ENCODE results near the gene GAST. TPM values are rescaled to one million over a fixed set of nuclear protein-coding genes. Genes with fewer than 3 reads are reported as not detected.

The GAST gene
- total RNA-seq, 2 donors from 2014 or later: not detected

- no peaks in the 10 kb centered on the region for H3K9me3 Mint-ChIP-seq
- peaks cover 0 to 2% of the 10 kb centered on the region in 2 donors for H3K4me1 Mint-ChIP-seq (ENCODE audit: low read depth in 2 of 2)
- ATAC-seq (no peak), DNase-seq (ENCODE audit: low spot score) (no peak)
- H3K36me3 Mint-ChIP-seq: no peaks in the 10 kb centered on the region
- no peak overlapping the region for H3K4me3 Mint-ChIP-seq
- no peak overlapping the region for H3K27ac Mint-ChIP-seq
- peaks cover 35 to 37% of the 10 kb centered on the region in 2 donors for H3K27me3 Mint-ChIP-seq
Observed at GRCh38 chr17:41734949-41735313, 22.8 kb downstream of the GAST start.

- no peak overlapping the region for H3K27ac Mint-ChIP-seq
- no peaks in the 10 kb centered on the region for H3K36me3 Mint-ChIP-seq
- H3K4me1 Mint-ChIP-seq (ENCODE audit: low read depth in 2 of 2): peaks cover 0 to 2% of the 10 kb centered on the region in 2 donors
- peaks cover 35 to 37% of the 10 kb centered on the region in 2 donors for H3K27me3 Mint-ChIP-seq
- H3K4me3 Mint-ChIP-seq: no peak overlapping the region
- no peaks in the 10 kb centered on the region for H3K9me3 Mint-ChIP-seq
- DNase-seq (ENCODE audit: low spot score) (no peak), ATAC-seq (no peak)
Observed at GRCh38 chr17:41735744-41736143, 23.6 kb downstream of the GAST start.

DNA sequence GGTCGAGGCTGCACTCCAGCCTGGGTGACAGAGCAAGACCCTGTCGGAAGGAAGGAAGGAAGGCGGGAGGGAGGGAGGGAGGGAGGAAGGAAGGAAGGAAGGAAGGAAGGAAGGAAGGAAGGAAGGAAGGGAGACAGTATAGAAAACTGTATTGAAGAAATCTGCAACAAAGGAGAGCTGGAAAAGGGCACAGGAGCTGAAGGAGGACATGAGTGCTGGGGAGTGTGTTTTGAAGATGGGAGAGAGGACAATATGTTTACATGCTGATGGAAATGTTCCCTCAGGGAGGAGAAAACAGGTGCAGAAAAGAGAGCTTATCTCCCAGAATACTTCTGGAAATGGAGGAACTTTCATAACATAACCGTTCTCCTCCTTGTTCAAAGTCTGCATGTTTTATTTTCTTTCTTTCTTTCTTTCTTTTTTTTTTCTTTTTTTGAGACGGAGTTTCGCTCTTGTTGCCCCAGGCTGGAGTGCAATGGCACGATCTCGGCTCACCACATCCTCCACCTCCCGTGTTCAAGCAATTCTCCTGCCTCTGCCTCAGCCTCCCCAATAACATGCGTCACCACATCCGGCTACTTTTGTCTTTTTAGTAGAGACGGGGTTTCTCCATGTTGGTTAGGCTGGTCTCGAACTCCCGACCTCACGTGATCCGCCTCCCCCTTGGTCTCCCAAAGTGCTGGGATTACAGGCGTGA, 25.0 kb downstream of the GAST start:
- DNase-seq (ENCODE audit: low spot score): no peak
- Mint-ChIP-seq H3K4me3 (no peak overlapping the region), H3K27me3 (peaks cover 26 to 29% of the 10 kb centered on the region in 2 donors)

DNA sequence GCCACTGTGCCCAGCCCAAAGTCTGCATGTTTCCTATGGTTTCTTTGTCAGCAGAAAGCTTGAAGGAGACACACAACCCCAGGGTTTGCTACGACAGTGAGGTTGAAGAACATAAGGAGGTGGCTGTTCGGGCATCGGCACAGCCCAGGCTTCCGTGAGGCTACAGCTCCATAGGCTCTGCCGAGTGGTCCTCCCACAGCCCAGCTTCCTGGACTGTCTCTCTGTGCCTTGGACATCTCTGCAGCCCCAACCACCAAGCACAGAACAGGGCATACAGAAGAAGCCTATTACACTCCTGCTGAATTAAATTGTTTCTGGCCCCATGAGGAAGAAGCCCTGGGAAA, 25.5 kb downstream of the GAST start:
- no peaks in the 10 kb centered on the region for H3K36me3 Mint-ChIP-seq
- no peak overlapping the region for H3K4me3 Mint-ChIP-seq
- no peak for DNase-seq (ENCODE audit: low spot score)
- H3K27ac Mint-ChIP-seq: no peak overlapping the region
- peaks cover 21 to 29% of the 10 kb centered on the region in 2 donors for H3K27me3 Mint-ChIP-seq
- H3K9me3 Mint-ChIP-seq: no peaks in the 10 kb centered on the region
- peak in 1 of 2 donors; percentile 2 for ATAC-seq
- H3K4me1 Mint-ChIP-seq (ENCODE audit: low read depth in 2 of 2): peaks cover 0 to 2% of the 10 kb centered on the region in 2 donors

More for the DNA sequence above, 25.0 kb downstream of the GAST start:
- Mint-ChIP-seq H3K4me1 (ENCODE audit: low read depth in 2 of 2) (peaks cover 0 to 2% of the 10 kb centered on the region in 2 donors), H3K27ac (no peak overlapping the region), H3K9me3 (no peaks in the 10 kb centered on the region), H3K36me3 (no peaks in the 10 kb centered on the region)
- ATAC-seq: no peak

GRCh38 chr17:41738077-41738800, 26.1 kb downstream of the GAST start:
- DNase-seq (ENCODE audit: low spot score) (peak; percentile 76), ATAC-seq (peak; percentile 89)
- Mint-ChIP-seq H3K36me3 (no peaks in the 10 kb centered on the region), H3K9me3 (no peaks in the 10 kb centered on the region), H3K4me1 (ENCODE audit: low read depth in 2 of 2) (peaks cover 0 to 2% of the 10 kb centered on the region in 2 donors), H3K4me3 (no peak overlapping the region), H3K27ac (no peak overlapping the region), H3K27me3 (peaks cover 20 to 29% of the 10 kb centered on the region in 2 donors)

DNA sequence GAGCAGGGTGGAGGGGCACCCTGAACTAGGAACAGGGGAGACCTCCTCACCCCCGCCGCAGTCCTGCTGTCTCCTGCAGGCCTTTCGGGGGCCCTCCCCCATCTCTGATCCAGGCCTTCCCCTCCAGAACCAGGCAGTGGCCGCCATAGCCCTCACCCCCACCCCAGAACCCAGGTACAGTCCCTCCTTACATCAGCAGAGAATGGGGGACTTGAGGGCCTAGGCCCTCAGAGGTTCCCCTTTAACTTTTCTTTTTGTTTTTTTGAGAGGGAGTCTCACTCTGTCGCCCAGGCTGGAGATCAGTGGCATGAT, 26.6 kb downstream of the GAST start:
- Mint-ChIP-seq H3K27ac (no peak overlapping the region), H3K4me3 (no peak overlapping the region), H3K36me3 (no peaks in the 10 kb centered on the region), H3K4me1 (ENCODE audit: low read depth in 2 of 2) (no peaks in the 10 kb centered on the region), H3K9me3 (no peaks in the 10 kb centered on the region), H3K27me3 (peaks cover 18 to 29% of the 10 kb centered on the region in 2 donors)
- ATAC-seq: no peak
- DNase-seq (ENCODE audit: low spot score): no peak

- H3K4me1 Mint-ChIP-seq (ENCODE audit: low read depth in 2 of 2): no peaks in the 10 kb centered on the region
- no peaks in the 10 kb centered on the region for H3K36me3 Mint-ChIP-seq
- ATAC-seq: no peak
- H3K27ac Mint-ChIP-seq: no peak overlapping the region
- no peak for DNase-seq (ENCODE audit: low spot score)
- H3K27me3 Mint-ChIP-seq: peaks cover 18 to 28% of the 10 kb centered on the region in 2 donors
- H3K4me3 Mint-ChIP-seq: no peak overlapping the region
- H3K9me3 Mint-ChIP-seq: no peaks in the 10 kb centered on the region
Observed at GRCh38 chr17:41739661-41740352, 27.7 kb downstream of the GAST start.

GRCh38 chr17:41740506-41740905, 28.4 kb downstream of the GAST start:
- DNase-seq (ENCODE audit: low spot score) (no peak), ATAC-seq (no peak)
- H3K36me3 Mint-ChIP-seq: no peaks in the 10 kb centered on the region
- H3K4me1 Mint-ChIP-seq (ENCODE audit: low read depth in 2 of 2): no peaks in the 10 kb centered on the region
- H3K27ac Mint-ChIP-seq: no peak overlapping the region
- H3K4me3 Mint-ChIP-seq: no peak overlapping the region
- no peaks in the 10 kb centered on the region for H3K9me3 Mint-ChIP-seq
- H3K27me3 Mint-ChIP-seq: peaks cover 15 to 21% of the 10 kb centered on the region in 2 donors

DNA sequence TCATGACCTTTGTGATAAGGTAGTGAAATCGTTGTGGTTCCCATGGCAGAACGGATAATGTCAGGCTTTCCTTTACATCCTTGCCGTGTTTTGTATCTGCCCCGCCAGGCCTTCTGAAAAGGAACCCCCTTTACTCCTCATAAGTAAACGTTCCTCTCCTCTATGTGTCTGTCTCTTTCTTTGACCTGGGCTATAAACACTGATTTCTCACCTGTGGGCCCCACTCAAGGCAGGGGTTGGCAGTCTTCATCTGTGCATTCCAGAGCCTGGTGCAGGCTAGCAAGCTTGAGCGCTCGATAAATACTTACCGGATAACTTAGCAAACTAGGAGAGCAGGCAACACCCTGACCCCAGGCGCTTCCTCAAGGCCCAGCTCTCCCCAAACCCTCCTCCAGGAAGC, 29.6 kb downstream of the GAST start:
- H3K9me3 Mint-ChIP-seq: no peaks in the 10 kb centered on the region
- DNase-seq (ENCODE audit: low spot score) (no peak), ATAC-seq (no peak)
- no peak overlapping the region for H3K4me3 Mint-ChIP-seq
- peaks cover 7 to 9% of the 10 kb centered on the region in 2 donors for H3K27me3 Mint-ChIP-seq
- no peaks in the 10 kb centered on the region for H3K36me3 Mint-ChIP-seq
- H3K27ac Mint-ChIP-seq: no peak overlapping the region
- no peaks in the 10 kb centered on the region for H3K4me1 Mint-ChIP-seq (ENCODE audit: low read depth in 2 of 2)

DNA sequence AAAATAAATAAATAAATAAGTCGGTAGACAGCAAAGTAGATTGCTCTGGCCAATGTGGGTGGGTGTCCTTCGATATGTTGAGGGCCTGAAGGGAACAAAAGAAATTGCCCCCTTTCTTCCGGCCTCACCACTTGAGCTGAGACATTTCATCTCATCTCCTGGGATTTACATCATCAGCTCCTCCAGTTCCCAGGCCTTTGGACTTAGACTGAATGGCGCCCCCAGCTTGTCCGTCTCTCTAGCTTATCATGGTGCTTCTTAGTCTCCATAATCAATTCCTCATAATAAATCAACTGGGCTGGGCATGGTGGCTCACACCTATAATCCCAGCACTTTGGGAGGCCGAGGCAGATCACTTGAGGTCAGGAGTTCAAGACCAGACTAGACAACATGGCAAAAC, 36.1 kb downstream of the GAST start:
- no peaks in the 10 kb centered on the region for H3K9me3 Mint-ChIP-seq
- H3K4me1 Mint-ChIP-seq (ENCODE audit: low read depth in 2 of 2): no peaks in the 10 kb centered on the region
- DNase-seq (ENCODE audit: low spot score): no peak
- no peaks in the 10 kb centered on the region for H3K27me3 Mint-ChIP-seq
- no peaks in the 10 kb centered on the region for H3K36me3 Mint-ChIP-seq
- H3K4me3 Mint-ChIP-seq: no peak overlapping the region
- ATAC-seq: no peak
- no peak overlapping the region for H3K27ac Mint-ChIP-seq

GRCh38 chr17:41750862-41751261, 38.7 kb downstream of the GAST start:
- Mint-ChIP-seq H3K4me1 (ENCODE audit: low read depth in 2 of 2) (no peaks in the 10 kb centered on the region), H3K36me3 (no peaks in the 10 kb centered on the region), H3K27ac (no peak overlapping the region), H3K4me3 (no peak overlapping the region), H3K9me3 (no peaks in the 10 kb centered on the region), H3K27me3 (no peaks in the 10 kb centered on the region)
- DNase-seq (ENCODE audit: low spot score): no peak
- ATAC-seq: no peak

GRCh38 chr17:41751288-41751687, 39.2 kb downstream of the GAST start:
- no peak overlapping the region for H3K27ac Mint-ChIP-seq
- H3K4me1 Mint-ChIP-seq (ENCODE audit: low read depth in 2 of 2): no peaks in the 10 kb centered on the region
- no peaks in the 10 kb centered on the region for H3K36me3 Mint-ChIP-seq
- ATAC-seq (no peak), DNase-seq (ENCODE audit: low spot score) (no peak)
- no peaks in the 10 kb centered on the region for H3K9me3 Mint-ChIP-seq
- no peak overlapping the region for H3K4me3 Mint-ChIP-seq
- H3K27me3 Mint-ChIP-seq: no peaks in the 10 kb centered on the region

GRCh38 chr17:41754066-41754465, 41.9 kb downstream of the GAST start:
- H3K4me1 Mint-ChIP-seq (ENCODE audit: low read depth in 2 of 2): no peaks in the 10 kb centered on the region
- H3K4me3 Mint-ChIP-seq: no peak overlapping the region
- H3K36me3 Mint-ChIP-seq: no peaks in the 10 kb centered on the region

GRCh38 chr17:41758601-41759000, 46.5 kb downstream of the GAST start:
- H3K4me3 Mint-ChIP-seq: no peak overlapping the region
- no peak for DNase-seq (ENCODE audit: low spot score)
- ATAC-seq: peak in 1 of 2 donors; percentile 48

More at GRCh38 chr17:41754066-41754465, 41.9 kb downstream of the GAST start:
- no peak for DNase-seq (ENCODE audit: low spot score)
- no peaks in the 10 kb centered on the region for H3K27me3 Mint-ChIP-seq
- ATAC-seq: no peak
- no peaks in the 10 kb centered on the region for H3K9me3 Mint-ChIP-seq
- H3K27ac Mint-ChIP-seq: no peak overlapping the region

More at GRCh38 chr17:41758601-41759000, 46.5 kb downstream of the GAST start:
- Mint-ChIP-seq H3K9me3 (no peaks in the 10 kb centered on the region), H3K36me3 (no peaks in the 10 kb centered on the region), H3K27ac (no peak overlapping the region), H3K27me3 (no peaks in the 10 kb centered on the region), H3K4me1 (ENCODE audit: low read depth in 2 of 2) (no peaks in the 10 kb centered on the region)
